OCI-LY3 (cell line): ENCODE data around the gene MYCN.

Experiments used
- EZH2phosphoT487 ChIP-seq: fragments of 200-600 bp; shearing (Covaris generic); IDR thresholded peaks from 2 replicates; pipeline ENCODE4 v1.6.1; 2018; ENCODE audit warnings: antibody characterized with exemption, mixed run types, low read depth
- TF ChIP-seq, protein P1 (sequence below): fragments of 200-600, 300-600 bp; sonication (generic); IDR thresholded peaks from 2 replicates; pipeline ENCODE4 v1.5.1; 2014; ENCODE audit warnings: antibody characterized with exemption, low read length, low read depth

- no peak for TF ChIP-seq EZH2phosphoT487
- TF ChIP-seq, protein P1, sequence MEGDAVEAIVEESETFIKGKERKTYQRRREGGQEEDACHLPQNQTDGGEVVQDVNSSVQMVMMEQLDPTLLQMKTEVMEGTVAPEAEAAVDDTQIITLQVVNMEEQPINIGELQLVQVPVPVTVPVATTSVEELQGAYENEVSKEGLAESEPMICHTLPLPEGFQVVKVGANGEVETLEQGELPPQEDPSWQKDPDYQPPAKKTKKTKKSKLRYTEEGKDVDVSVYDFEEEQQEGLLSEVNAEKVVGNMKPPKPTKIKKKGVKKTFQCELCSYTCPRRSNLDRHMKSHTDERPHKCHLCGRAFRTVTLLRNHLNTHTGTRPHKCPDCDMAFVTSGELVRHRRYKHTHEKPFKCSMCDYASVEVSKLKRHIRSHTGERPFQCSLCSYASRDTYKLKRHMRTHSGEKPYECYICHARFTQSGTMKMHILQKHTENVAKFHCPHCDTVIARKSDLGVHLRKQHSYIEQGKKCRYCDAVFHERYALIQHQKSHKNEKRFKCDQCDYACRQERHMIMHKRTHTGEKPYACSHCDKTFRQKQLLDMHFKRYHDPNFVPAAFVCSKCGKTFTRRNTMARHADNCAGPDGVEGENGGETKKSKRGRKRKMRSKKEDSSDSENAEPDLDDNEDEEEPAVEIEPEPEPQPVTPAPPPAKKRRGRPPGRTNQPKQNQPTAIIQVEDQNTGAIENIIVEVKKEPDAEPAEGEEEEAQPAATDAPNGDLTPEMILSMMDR, result no peak
Observed at GRCh38 chr2:15964936-15965563, 24.7 kb downstream of the MYCN start.
